Measurements from ENCODE around the gene CCL16.
"Not testable (repeated sequence)": the region's sequence is repeated elsewhere in the genome, so short reads cannot be mapped to it uniquely, and the experiment has no call there.

The CCL16 gene

GRCh38 chr17:35972535-35972934, 8.8 kb downstream of the CCL16 start:
- H3K36me3 Mint-ChIP-seq = no peaks in the 10 kb centered on the region
- H3K27me3 Mint-ChIP-seq = peaks cover 9% of the 10 kb centered on the region
- H3K4me1 Mint-ChIP-seq = peaks cover 13% of the 10 kb centered on the region
- ATAC-seq = no peak
- no peaks in the 10 kb centered on the region for H3K9me3 Mint-ChIP-seq
- H3K4me3 Mint-ChIP-seq = no peak overlapping the region
- H3K27ac Mint-ChIP-seq = no peak overlapping the region

DNA sequence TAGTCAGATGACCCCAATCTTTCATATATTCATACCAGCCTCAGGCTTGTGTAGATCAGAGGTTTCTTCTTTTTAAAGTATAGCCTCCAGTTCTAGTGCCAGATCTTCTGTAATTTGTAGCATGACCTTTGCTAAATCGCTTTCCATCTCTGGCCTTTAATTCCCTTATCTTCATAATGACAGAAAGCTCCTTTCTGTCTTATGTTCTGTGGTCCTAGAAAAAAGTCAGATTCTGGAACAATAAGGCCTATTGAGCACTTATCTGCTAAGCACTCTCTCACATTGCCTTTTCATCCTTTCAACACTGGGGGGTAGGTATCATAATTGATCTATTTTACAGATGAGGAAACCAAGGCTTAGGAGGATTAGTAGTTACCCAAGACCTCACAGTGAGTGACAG, 9.2 kb downstream of the CCL16 start:
- Mint-ChIP-seq H3K27ac (no peak overlapping the region), H3K27me3 (peaks cover 8% of the 10 kb centered on the region), H3K36me3 (no peaks in the 10 kb centered on the region), H3K4me1 (peaks cover 11% of the 10 kb centered on the region), H3K4me3 (no peak overlapping the region), H3K9me3 (no peaks in the 10 kb centered on the region)
- no peak for ATAC-seq

- no peak overlapping the region for H3K27ac Mint-ChIP-seq
- no peaks in the 10 kb centered on the region for H3K36me3 Mint-ChIP-seq
- H3K27me3 Mint-ChIP-seq = no peaks in the 10 kb centered on the region
- no peaks in the 10 kb centered on the region for H3K4me1 Mint-ChIP-seq
- H3K9me3 Mint-ChIP-seq = no peaks in the 10 kb centered on the region
- H3K4me3 Mint-ChIP-seq = no peak overlapping the region
- ATAC-seq = peak; percentile 65
Observed at GRCh38 chr17:35969558-35970380, 11.5 kb downstream of the CCL16 start.

GRCh38 chr17:35968520-35969054, 12.7 kb downstream of the CCL16 start:
- peaks cover 7% of the 10 kb centered on the region for H3K27me3 Mint-ChIP-seq
- no peaks in the 10 kb centered on the region for H3K9me3 Mint-ChIP-seq
- H3K36me3 Mint-ChIP-seq = no peaks in the 10 kb centered on the region
- H3K27ac Mint-ChIP-seq = no peak overlapping the region
- no peak overlapping the region for H3K4me3 Mint-ChIP-seq
- H3K4me1 Mint-ChIP-seq = no peaks in the 10 kb centered on the region
- ATAC-seq = no peak

- ATAC-seq = no peak
- no peaks in the 10 kb centered on the region for H3K36me3 Mint-ChIP-seq
- no peaks in the 10 kb centered on the region for H3K4me1 Mint-ChIP-seq
- peaks cover 33% of the 10 kb centered on the region for H3K27me3 Mint-ChIP-seq
- H3K9me3 Mint-ChIP-seq = no peaks in the 10 kb centered on the region
- no peak overlapping the region for H3K4me3 Mint-ChIP-seq
- H3K27ac Mint-ChIP-seq = no peak overlapping the region
Observed at GRCh38 chr17:35965272-35965671, 16.0 kb downstream of the CCL16 start.

GRCh38 chr17:35963663-35964062, 17.6 kb downstream of the CCL16 start:
- no peaks in the 10 kb centered on the region for H3K4me1 Mint-ChIP-seq
- ATAC-seq = no peak

GRCh38 chr17:35953720-35954119, 27.6 kb downstream of the CCL16 start:
- H3K27me3 Mint-ChIP-seq = peaks cover 18% of the 10 kb centered on the region
- H3K36me3 Mint-ChIP-seq = no peaks in the 10 kb centered on the region
- H3K27ac Mint-ChIP-seq = no peak overlapping the region
- peaks cover 3% of the 10 kb centered on the region for H3K9me3 Mint-ChIP-seq
- no peaks in the 10 kb centered on the region for H3K4me1 Mint-ChIP-seq
- H3K4me3 Mint-ChIP-seq = no peak overlapping the region
- no peak for ATAC-seq

More at GRCh38 chr17:35963663-35964062, 17.6 kb downstream of the CCL16 start:
- H3K36me3 Mint-ChIP-seq = no peaks in the 10 kb centered on the region
- no peak overlapping the region for H3K27ac Mint-ChIP-seq
- H3K9me3 Mint-ChIP-seq = no peaks in the 10 kb centered on the region
- peaks cover 38% of the 10 kb centered on the region for H3K27me3 Mint-ChIP-seq
- H3K4me3 Mint-ChIP-seq = no peak overlapping the region

GRCh38 chr17:35949401-35949800, 31.9 kb downstream of the CCL16 start:
- no peaks in the 10 kb centered on the region for H3K36me3 Mint-ChIP-seq
- no peaks in the 10 kb centered on the region for H3K9me3 Mint-ChIP-seq
- H3K4me1 Mint-ChIP-seq = no peaks in the 10 kb centered on the region
- no peak overlapping the region for H3K27ac Mint-ChIP-seq
- no peaks in the 10 kb centered on the region for H3K27me3 Mint-ChIP-seq
- no peak for ATAC-seq
- no peak overlapping the region for H3K4me3 Mint-ChIP-seq

- no peaks in the 10 kb centered on the region for H3K4me1 Mint-ChIP-seq
- H3K36me3 Mint-ChIP-seq = no peaks in the 10 kb centered on the region
- no peak for ATAC-seq
- H3K9me3 Mint-ChIP-seq = no peaks in the 10 kb centered on the region
- H3K4me3 Mint-ChIP-seq = no peak overlapping the region
- no peak overlapping the region for H3K27ac Mint-ChIP-seq
- no peaks in the 10 kb centered on the region for H3K27me3 Mint-ChIP-seq
Observed at GRCh38 chr17:35948092-35948491, 33.2 kb downstream of the CCL16 start.

DNA sequence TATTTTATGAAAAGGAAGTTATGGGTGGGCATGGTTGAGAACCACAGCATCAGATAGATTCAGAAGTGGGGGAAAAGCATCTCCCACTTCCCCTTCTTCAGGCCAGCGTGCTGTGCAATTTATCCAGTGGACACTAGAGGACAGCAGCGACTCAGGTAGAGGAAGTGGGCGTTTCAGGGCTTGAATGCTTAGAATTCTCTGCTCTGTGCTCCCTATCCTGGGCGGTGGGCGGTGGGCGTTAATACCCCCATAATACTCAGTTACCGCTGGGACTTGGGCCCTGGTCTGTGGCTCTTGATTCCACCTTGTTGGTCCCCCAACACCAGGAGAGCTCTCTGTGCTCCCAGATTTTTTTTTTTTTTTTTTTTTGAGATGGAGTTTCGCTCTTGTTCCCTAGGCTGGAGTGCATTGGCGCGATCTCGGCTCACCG, 34.1 kb downstream of the CCL16 start:
- H3K4me1 Mint-ChIP-seq = no peaks in the 10 kb centered on the region
- H3K4me3 Mint-ChIP-seq = no peak overlapping the region
- ATAC-seq = peak; percentile 69
- H3K27ac Mint-ChIP-seq = no peak overlapping the region
- H3K9me3 Mint-ChIP-seq = no peaks in the 10 kb centered on the region
- H3K27me3 Mint-ChIP-seq = no peaks in the 10 kb centered on the region
- H3K36me3 Mint-ChIP-seq = no peaks in the 10 kb centered on the region

DNA sequence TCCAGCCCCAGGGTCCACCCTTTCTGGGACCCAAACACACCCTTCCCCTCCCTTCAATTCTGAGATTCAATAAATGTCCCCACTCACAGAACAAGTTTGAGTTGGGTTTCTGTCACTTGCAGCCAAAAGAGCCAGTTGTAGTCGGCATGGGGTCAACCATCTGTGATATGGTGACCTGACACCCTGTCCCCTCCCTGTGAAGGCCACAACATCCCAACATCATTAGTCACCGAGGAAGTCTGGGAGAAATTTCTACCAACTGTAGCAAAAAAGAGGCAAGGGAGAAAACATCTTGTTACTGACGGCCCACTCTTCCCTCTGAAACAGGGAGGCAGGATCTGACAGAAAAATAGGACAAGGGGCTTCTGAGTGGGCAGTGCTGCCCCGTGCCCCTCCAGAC, 37.1 kb downstream of the CCL16 start:
- Mint-ChIP-seq H3K4me1 (no peaks in the 10 kb centered on the region), H3K9me3 (no peaks in the 10 kb centered on the region), H3K4me3 (no peak overlapping the region), H3K27ac (no peak overlapping the region), H3K36me3 (no peaks in the 10 kb centered on the region), H3K27me3 (no peaks in the 10 kb centered on the region)
- no peak for ATAC-seq

DNA sequence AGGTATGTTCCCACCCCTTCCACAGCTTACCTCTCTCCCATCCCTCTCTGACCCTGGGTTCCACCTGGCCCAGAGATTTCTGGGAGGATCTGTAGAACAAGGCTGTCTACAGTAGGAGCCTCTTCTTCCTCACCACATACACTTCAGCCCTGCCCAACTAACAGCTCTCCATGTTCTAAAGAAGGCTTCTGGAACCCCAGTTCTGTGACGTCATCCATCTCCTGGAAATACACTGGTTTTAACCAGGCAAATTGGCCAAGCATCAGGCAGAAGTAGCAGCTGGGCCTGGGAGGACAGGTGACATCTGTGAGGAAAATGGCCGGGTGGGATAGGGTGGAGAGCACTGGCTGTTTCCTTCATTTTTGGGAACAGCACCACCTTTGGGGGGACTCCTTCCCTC, 37.8 kb downstream of the CCL16 start, which contains the start of gene LYZL6:
Gene LYZL6 (minus strand): TSS at position 177 of the 400 bp plus-strand sequence. CDS start 4,357 bp downstream, outside the sequence.
- no peak within 1 kb of the TSS for H3K4me3 Mint-ChIP-seq
- H3K36me3 Mint-ChIP-seq = no peaks in the 10 kb centered on the region
- no peak within 1 kb of the TSS for H3K27ac Mint-ChIP-seq
- H3K9me3 Mint-ChIP-seq = no peaks in the 10 kb centered on the region
- no peaks in the 10 kb centered on the region for H3K27me3 Mint-ChIP-seq
- H3K4me1 Mint-ChIP-seq = no peaks in the 10 kb centered on the region
- no peak for ATAC-seq

DNA sequence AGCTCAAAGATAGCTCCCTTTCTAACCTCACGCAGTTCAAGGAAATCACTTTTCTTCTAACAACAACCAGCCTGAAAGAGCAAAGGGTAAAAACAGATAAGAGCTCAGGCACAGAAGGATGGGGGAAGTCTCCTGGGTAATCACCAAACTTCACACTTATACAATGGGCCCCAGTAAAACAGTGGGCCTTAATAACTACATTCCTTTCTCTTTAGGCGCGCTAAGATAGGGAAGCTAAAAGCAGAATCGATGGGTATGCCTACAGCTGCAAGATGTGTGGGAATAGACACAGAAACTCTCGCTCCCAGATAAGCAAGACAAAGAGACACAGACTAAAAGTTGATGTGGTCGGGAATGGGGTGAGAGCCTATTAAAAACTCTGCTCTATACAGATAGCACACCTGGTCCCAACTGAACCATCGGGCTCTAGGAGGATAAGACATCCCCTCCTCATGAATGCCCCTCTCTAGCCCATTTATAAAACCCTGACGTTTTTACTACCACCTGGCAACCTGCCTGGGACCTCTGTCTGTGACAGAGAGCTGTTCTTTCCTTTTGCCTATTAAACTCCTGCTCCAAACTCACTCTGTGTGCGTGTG, 38.6 kb downstream of the CCL16 start:
- no peaks in the 10 kb centered on the region for H3K27me3 Mint-ChIP-seq
- no peak for ATAC-seq
- H3K4me1 Mint-ChIP-seq = no peaks in the 10 kb centered on the region
- no peaks in the 10 kb centered on the region for H3K36me3 Mint-ChIP-seq
- no peak overlapping the region for H3K4me3 Mint-ChIP-seq
- no peaks in the 10 kb centered on the region for H3K9me3 Mint-ChIP-seq
- H3K27ac Mint-ChIP-seq = no peak overlapping the region

DNA sequence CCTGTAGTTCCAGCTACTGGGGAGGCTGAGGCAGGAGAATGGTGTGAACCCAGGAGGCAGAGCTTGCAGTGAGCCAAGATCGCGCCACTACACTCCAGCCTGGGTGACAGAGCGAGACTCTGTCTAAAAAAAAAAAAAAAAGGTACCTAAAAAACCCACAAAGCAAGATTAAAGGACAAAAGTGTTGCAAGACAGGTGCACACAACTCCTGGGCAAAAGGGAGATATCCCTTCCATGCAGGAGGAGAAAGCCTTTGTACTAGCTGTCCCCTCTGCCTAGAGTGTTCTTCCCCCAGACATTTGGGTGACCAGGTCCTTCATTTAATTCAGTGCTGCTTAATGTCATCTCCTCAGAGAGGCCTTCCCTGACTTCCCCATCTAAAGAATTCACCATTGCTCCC, 42.8 kb downstream of the CCL16 start:
- not testable (repeated sequence) for H3K4me3 Mint-ChIP-seq, H3K27me3 Mint-ChIP-seq, H3K36me3 Mint-ChIP-seq, ATAC-seq, H3K27ac Mint-ChIP-seq, H3K4me1 Mint-ChIP-seq, H3K9me3 Mint-ChIP-seq

- Mint-ChIP-seq H3K4me3 (no peak overlapping the region), H3K27me3 (no peaks in the 10 kb centered on the region), H3K4me1 (no peaks in the 10 kb centered on the region), H3K9me3 (no peaks in the 10 kb centered on the region), H3K27ac (no peak overlapping the region), H3K36me3 (no peaks in the 10 kb centered on the region)
- no peak for ATAC-seq
Observed at GRCh38 chr17:35936063-35936462, 45.2 kb downstream of the CCL16 start.

DNA sequence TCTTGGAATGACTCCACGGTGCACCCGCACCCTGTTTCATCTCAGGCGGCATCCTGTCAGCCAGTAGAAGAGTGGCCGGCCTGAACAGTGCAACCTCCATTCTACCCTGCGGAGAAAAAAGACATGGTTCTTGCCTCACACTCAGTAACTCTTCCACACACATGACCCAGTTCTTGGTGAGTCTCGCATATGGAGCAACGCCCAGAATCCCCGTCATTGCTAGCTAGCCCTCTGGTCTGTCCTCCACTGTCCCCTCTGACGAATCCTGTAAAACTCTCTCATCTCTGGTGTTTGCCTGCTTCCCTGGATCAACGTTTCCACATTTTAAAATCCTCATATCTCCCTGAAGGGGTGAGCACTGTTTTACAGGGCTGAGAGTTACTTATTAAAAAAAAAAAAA, 46.5 kb downstream of the CCL16 start:
- Mint-ChIP-seq H3K36me3 (no peaks in the 10 kb centered on the region), H3K4me1 (peaks cover 12% of the 10 kb centered on the region), H3K4me3 (no peak overlapping the region), H3K27ac (no peak overlapping the region), H3K9me3 (no peaks in the 10 kb centered on the region), H3K27me3 (peaks cover 9% of the 10 kb centered on the region)
- ATAC-seq = no peak

All from stimulated activated memory B cell treated with anti-CD40 and anti-IgM and Interleukin-4, amounts not matched to agents 10 μg/mL and 1 μg/mL and 100 μg/mL, for 72 hours (primary cell).